Neural cell (in vitro differentiated cells): ENCODE results near the gene FXYD1.
A peak's percentile ranks its signal among the peaks of the same experiment; 100 is the strongest.

Source experiments
- CTCF ChIP-seq: fragments of 450-650 bp; IDR thresholded peaks from 2 replicates; pipeline ENCODE4 v1.5.1; 2014; ENCODE audit warnings: antibody characterized with exemption, mild to moderate bottlenecking, moderate library complexity; ENCODE audit not compliant: poor library complexity, severe bottlenecking
- EP300 ChIP-seq: fragments of 450-650 bp; conservative IDR thresholded peaks from 2 replicates; pipeline ENCODE4 v1.6.1; 2014; ENCODE audit warnings: antibody characterized with exemption, mild to moderate bottlenecking, moderate library complexity; ENCODE audit not compliant: poor library complexity, severe bottlenecking
- EZH2 ChIP-seq: fragments of 200-600, 300-800 bp; shearing (Covaris generic), sonication (generic); IDR thresholded peaks from 2 replicates; pipeline ENCODE4 v1.6.1; 2014; ENCODE audit warnings: antibody characterized with exemption, low read length, borderline replicate concordance, mild to moderate bottlenecking; ENCODE audit not compliant: insufficient read depth, poor library complexity, severe bottlenecking
- MXI1 ChIP-seq: fragments of 450-650 bp; conservative IDR thresholded peaks from 2 replicates; pipeline ENCODE4 v1.6.1; 2014; ENCODE audit warnings: antibody characterized with exemption, mild to moderate bottlenecking; ENCODE audit not compliant: poor library complexity, severe bottlenecking
- POLR2AphosphoS5 ChIP-seq: IDR thresholded peaks from 2 replicates; pipeline ENCODE4 v1.6.1; 2012
- RAD21 ChIP-seq: fragments of 450-650 bp; conservative IDR thresholded peaks from 2 replicates; pipeline ENCODE4 v1.6.1; 2014; ENCODE audit warnings: antibody characterized with exemption, mild to moderate bottlenecking, moderate library complexity
- REST ChIP-seq: IDR thresholded peaks from 2 replicates; pipeline ENCODE4 v1.6.1; 2012; ENCODE audit warnings: borderline replicate concordance
- SMC3 ChIP-seq: fragments of 450-650 bp; conservative IDR thresholded peaks from 2 replicates; pipeline ENCODE4 v1.6.1; 2014; ENCODE audit warnings: antibody characterized with exemption, mild to moderate bottlenecking, moderate library complexity; ENCODE audit not compliant: poor library complexity
- TAF1 ChIP-seq: IDR thresholded peaks from 2 replicates; pipeline ENCODE4 v1.6.1; 2012; ENCODE audit warnings: low read depth

- TF ChIP-seq MXI1 (no peak), REST (no peak), CTCF (peak; percentile 48), POLR2AphosphoS5 (no peak), TAF1 (no peak), EZH2 (no peak), EP300 (no peak), RAD21 (no peak), SMC3 (no peak)
Measured at GRCh38 chr19:35090506-35091214, 48.0 kb upstream of the FXYD1 start.
